ENCODE results near the gene NOXA1. TPM values are rescaled to one million over a fixed set of nuclear protein-coding genes. Genes with fewer than 3 reads are reported as not detected.

Gene NOXA1
- total RNA-seq, 1 donor from 2014 or later = 0.50 TPM

DNA sequence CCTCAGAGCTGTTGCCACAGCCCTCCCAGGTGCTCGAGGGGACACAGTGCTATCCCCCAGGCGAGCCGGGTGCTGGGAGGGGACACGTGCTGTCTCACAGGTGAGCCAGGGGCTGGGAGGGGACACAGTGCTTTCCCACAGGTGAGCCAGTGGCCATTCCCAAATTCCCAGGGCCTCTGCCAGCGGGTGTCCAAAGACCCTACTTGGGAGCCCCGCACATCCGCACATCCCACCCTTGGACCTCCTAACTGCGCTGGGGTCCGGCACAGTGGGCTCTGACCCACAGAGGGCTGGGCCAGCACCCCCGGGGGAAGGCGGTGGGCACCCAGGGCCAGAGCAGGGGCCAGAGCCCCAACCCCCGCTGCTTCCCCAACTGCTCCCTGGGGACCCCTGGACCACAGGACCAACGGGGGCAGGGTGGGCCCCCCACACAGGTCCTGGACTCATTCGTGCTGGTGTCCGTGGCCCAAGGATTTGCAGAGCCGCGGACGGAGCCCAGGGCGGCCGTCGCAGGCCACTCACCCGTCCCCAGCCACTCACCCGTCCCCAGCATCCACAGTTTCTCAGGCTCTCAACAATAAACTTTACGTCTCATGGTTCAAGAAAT lies 18.1 kb upstream of the NOXA1 start:
- H3K27me3 ChIP-seq (ENCODE audit: insufficient read depth, low read length) = no peaks in the 10 kb centered on the region
- Mint-ChIP-seq H3K4me1 (ENCODE audit: low read depth, unreplicated experiment) (no peaks in the 10 kb centered on the region), H3K4me3 (ENCODE audit: unreplicated experiment) (no peak overlapping the region), H3K9me3 (ENCODE audit: unreplicated experiment) (peaks cover 4% of the 10 kb centered on the region), H3K27ac (ENCODE audit: unreplicated experiment) (no peak overlapping the region), H3K27me3 (ENCODE audit: low read depth, unreplicated experiment) (no peaks in the 10 kb centered on the region), H3K36me3 (ENCODE audit: low read depth, unreplicated experiment) (peaks cover 11% of the 10 kb centered on the region)
- H4K20me1 ChIP-seq (ENCODE audit: insufficient read depth, low read length) = peaks cover 23% of the 10 kb centered on the region
- DNase-seq (ENCODE audit: low read depth) = no peak
- no peak overlapping the region for H3K27ac ChIP-seq (ENCODE audit: low read depth, low read length)
- H3K4me1 ChIP-seq (ENCODE audit: insufficient read depth, low read length) = peaks cover 8% of the 10 kb centered on the region
- no peak overlapping the region for H3K4me3 ChIP-seq (ENCODE audit: insufficient read depth, low read depth, low read length)
- H3K4me2 ChIP-seq (ENCODE audit: low read length) = no peak overlapping the region
- H3K36me3 ChIP-seq (ENCODE audit: insufficient read depth, low read length) = no peaks in the 10 kb centered on the region
- no peak overlapping the region for H2AFZ ChIP-seq (ENCODE audit: low read depth, low read length)
- FAIRE-seq = no peak
- no peak overlapping the region for H3K9ac ChIP-seq (ENCODE audit: low read length)
- TF ChIP-seq EZH2 (IDR thresholded peaks at IDR 0.05; ENCODE audit: insufficient read depth, low read length) = no peak
- TF ChIP-seq, protein P1, sequence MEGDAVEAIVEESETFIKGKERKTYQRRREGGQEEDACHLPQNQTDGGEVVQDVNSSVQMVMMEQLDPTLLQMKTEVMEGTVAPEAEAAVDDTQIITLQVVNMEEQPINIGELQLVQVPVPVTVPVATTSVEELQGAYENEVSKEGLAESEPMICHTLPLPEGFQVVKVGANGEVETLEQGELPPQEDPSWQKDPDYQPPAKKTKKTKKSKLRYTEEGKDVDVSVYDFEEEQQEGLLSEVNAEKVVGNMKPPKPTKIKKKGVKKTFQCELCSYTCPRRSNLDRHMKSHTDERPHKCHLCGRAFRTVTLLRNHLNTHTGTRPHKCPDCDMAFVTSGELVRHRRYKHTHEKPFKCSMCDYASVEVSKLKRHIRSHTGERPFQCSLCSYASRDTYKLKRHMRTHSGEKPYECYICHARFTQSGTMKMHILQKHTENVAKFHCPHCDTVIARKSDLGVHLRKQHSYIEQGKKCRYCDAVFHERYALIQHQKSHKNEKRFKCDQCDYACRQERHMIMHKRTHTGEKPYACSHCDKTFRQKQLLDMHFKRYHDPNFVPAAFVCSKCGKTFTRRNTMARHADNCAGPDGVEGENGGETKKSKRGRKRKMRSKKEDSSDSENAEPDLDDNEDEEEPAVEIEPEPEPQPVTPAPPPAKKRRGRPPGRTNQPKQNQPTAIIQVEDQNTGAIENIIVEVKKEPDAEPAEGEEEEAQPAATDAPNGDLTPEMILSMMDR (IDR thresholded peaks at IDR 0.05; ENCODE audit: insufficient read depth, low read depth, low read length) = no peak
- H3K79me2 ChIP-seq (ENCODE audit: insufficient read depth, low read length) = no peaks in the 10 kb centered on the region
- no peaks in the 10 kb centered on the region for H3K9me3 ChIP-seq (ENCODE audit: insufficient read depth, low read depth, low read length)

DNA sequence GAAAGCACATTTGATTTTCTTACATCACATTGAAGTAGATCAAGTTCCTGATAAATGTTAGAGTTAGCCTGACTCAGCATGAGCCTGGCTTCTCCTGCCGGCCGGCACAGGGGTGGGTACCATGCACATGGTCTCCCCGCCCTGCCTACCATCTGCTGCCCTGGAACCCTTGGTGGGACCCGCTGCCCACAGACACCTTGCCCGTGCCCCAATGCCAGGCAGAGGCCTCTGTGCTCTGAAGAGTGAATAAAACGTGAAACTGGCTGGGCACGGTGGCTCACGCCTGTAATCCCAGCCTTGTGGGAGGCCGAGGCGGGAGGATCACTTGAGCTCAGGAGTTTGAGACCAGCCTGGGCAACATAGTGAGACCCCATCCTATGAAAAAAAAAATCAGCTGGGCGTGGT lies 17.5 kb upstream of the NOXA1 start:
- H3K36me3 Mint-ChIP-seq (ENCODE audit: low read depth, unreplicated experiment) = peaks cover 8% of the 10 kb centered on the region
- Histone ChIP-seq H3K9me3 (ENCODE audit: insufficient read depth, low read depth, low read length) (no peaks in the 10 kb centered on the region), H3K36me3 (ENCODE audit: insufficient read depth, low read length) (no peaks in the 10 kb centered on the region), H4K20me1 (ENCODE audit: insufficient read depth, low read length) (peaks cover 23% of the 10 kb centered on the region), H3K4me2 (ENCODE audit: low read length) (no peak overlapping the region), H3K79me2 (ENCODE audit: insufficient read depth, low read length) (no peaks in the 10 kb centered on the region), H3K9ac (ENCODE audit: low read length) (no peak overlapping the region), H2AFZ (ENCODE audit: low read depth, low read length) (no peak overlapping the region), H3K27ac (ENCODE audit: low read depth, low read length) (no peak overlapping the region), H3K4me3 (ENCODE audit: insufficient read depth, low read depth, low read length) (no peak overlapping the region), H3K4me1 (ENCODE audit: insufficient read depth, low read length) (peaks cover 11% of the 10 kb centered on the region), H3K27me3 (ENCODE audit: insufficient read depth, low read length) (no peaks in the 10 kb centered on the region)
- peaks cover 4% of the 10 kb centered on the region for H3K9me3 Mint-ChIP-seq (ENCODE audit: unreplicated experiment)
- peaks cover 2% of the 10 kb centered on the region for H3K4me1 Mint-ChIP-seq (ENCODE audit: low read depth, unreplicated experiment)
- FAIRE-seq (no peak), DNase-seq (ENCODE audit: low read depth) (no peak)
- H3K4me3 Mint-ChIP-seq (ENCODE audit: unreplicated experiment) = no peak overlapping the region
- no peak overlapping the region for H3K27ac Mint-ChIP-seq (ENCODE audit: unreplicated experiment)
- H3K27me3 Mint-ChIP-seq (ENCODE audit: low read depth, unreplicated experiment) = no peaks in the 10 kb centered on the region
- no peak for TF ChIP-seq EZH2 (IDR thresholded peaks at IDR 0.05; ENCODE audit: insufficient read depth, low read length)
- TF ChIP-seq, protein P1 (IDR thresholded peaks at IDR 0.05; ENCODE audit: insufficient read depth, low read depth, low read length) = no peak

DNA sequence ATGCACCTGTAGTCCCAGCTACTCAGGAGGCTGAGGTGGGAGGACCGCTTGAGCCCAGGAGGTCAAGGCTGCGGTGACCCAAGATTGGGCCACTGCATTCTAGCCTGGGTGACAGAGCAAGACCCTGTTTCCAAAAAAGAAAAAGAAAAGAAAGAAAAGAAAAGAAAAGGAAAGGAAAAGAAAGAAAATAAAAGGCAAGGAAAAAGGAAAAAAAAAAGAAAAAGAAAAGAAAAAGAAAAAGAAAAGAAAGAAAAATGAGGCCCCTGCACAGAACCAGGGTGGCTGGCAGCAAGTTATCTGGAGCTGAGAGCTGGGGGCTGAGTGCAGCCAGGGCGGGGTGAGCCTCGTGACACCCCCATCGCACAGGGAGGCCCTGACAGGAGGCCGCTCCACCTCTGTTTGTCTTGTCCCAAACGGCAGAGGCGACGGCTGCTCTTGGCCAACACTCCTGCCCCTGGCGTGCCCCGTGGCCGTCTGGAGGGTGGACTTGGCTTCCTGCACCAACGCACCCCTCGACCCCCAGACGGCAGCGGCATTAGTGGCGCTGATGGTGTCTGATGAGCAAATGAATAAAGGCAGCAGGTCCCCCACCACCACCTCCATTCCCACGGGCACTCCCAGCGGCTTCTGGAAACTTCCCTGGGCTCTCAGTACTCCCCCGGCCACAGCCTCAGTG lies 17.0 kb upstream of the NOXA1 start:
- peak overlapping the region; percentile 82 for H3K4me2 ChIP-seq (ENCODE audit: low read length)
- Mint-ChIP-seq H3K36me3 (ENCODE audit: low read depth, unreplicated experiment) (peaks cover 8% of the 10 kb centered on the region), H3K27me3 (ENCODE audit: low read depth, unreplicated experiment) (no peaks in the 10 kb centered on the region), H3K4me1 (ENCODE audit: low read depth, unreplicated experiment) (peaks cover 2% of the 10 kb centered on the region), H3K4me3 (ENCODE audit: unreplicated experiment) (no peak overlapping the region), H3K9me3 (ENCODE audit: unreplicated experiment) (peaks cover 4% of the 10 kb centered on the region), H3K27ac (ENCODE audit: unreplicated experiment) (peak overlapping the region; percentile 34)
- H2AFZ ChIP-seq (ENCODE audit: low read depth, low read length) = no peak overlapping the region
- H3K4me1 ChIP-seq (ENCODE audit: insufficient read depth, low read length) = peaks cover 17% of the 10 kb centered on the region
- H3K79me2 ChIP-seq (ENCODE audit: insufficient read depth, low read length) = no peaks in the 10 kb centered on the region
- TF ChIP-seq, protein P1 (IDR thresholded peaks at IDR 0.05; ENCODE audit: insufficient read depth, low read depth, low read length) = no peak
- no peak for TF ChIP-seq EZH2 (IDR thresholded peaks at IDR 0.05; ENCODE audit: insufficient read depth, low read length)
- no peaks in the 10 kb centered on the region for H3K9me3 ChIP-seq (ENCODE audit: insufficient read depth, low read depth, low read length)
- no peaks in the 10 kb centered on the region for H3K36me3 ChIP-seq (ENCODE audit: insufficient read depth, low read length)
- H3K4me3 ChIP-seq (ENCODE audit: insufficient read depth, low read depth, low read length) = no peak overlapping the region
- peaks cover 23% of the 10 kb centered on the region for H4K20me1 ChIP-seq (ENCODE audit: insufficient read depth, low read length)
- FAIRE-seq (no peak), DNase-seq (ENCODE audit: low read depth) (no peak)
- no peaks in the 10 kb centered on the region for H3K27me3 ChIP-seq (ENCODE audit: insufficient read depth, low read length)
- H3K27ac ChIP-seq (ENCODE audit: low read depth, low read length) = no peak overlapping the region
- no peak overlapping the region for H3K9ac ChIP-seq (ENCODE audit: low read length)
